GM12875 (cell line): ENCODE measurements around the gene SRGAP1.
A peak's percentile ranks its signal among the peaks of the same experiment; 100 is the strongest.
"Not testable (repeated sequence)": the region's sequence is repeated elsewhere in the genome, so short reads cannot be mapped to it uniquely, and the experiment has no call there.

Experiments used
- H3K4me3 ChIP-seq: one replicate; pipeline ENCODE4 v1.5.1; 2011; ENCODE audit warnings: low read depth, low read length, control low read depth
- CTCF ChIP-seq: IDR thresholded peaks from 2 replicates; pipeline ENCODE4 v1.5.1; 2011; ENCODE audit warnings: low read depth, mild to moderate bottlenecking, control low read depth, inconsistent platforms, low read length, moderate library complexity, borderline replicate concordance; ENCODE audit not compliant: insufficient read depth

The SRGAP1 gene

GRCh38 chr12:63836936-63837335 is 7.6 kb upstream of the SRGAP1 start:
- TF ChIP-seq CTCF: no peak
- H3K4me3 ChIP-seq: no peak overlapping the region

- no peak overlapping the region for H3K4me3 ChIP-seq
- no peak for TF ChIP-seq CTCF
Measured at GRCh38 chr12:63838411-63838810, 6.1 kb upstream of the SRGAP1 start.

GRCh38 chr12:63841011-63841410 is 3.5 kb upstream of the SRGAP1 start:
- no peak for TF ChIP-seq CTCF
- no peak overlapping the region for H3K4me3 ChIP-seq

GRCh38 chr12:63841571-63841970 is 2.9 kb upstream of the SRGAP1 start:
- TF ChIP-seq CTCF: no peak
- H3K4me3 ChIP-seq: no peak overlapping the region

GRCh38 chr12:63842750-63843149 is 1.8 kb upstream of the SRGAP1 start:
- not testable (repeated sequence) for H3K4me3 ChIP-seq

- H3K4me3 ChIP-seq: peak overlapping the region; percentile 57
- no peak for TF ChIP-seq CTCF
Measured at GRCh38 chr12:63843254-63843720, 1.2 kb upstream of the SRGAP1 start.

- peak overlapping the region; percentile 57 for H3K4me3 ChIP-seq
- peak; percentile 96 for TF ChIP-seq CTCF
Measured at GRCh38 chr12:63843721-63844390, 644 bp upstream of the SRGAP1 start.
